Choroid plexus epithelial cell (primary cell): ENCODE data around the gene USP5.

Source experiments
- DNase-seq: peaks from one replicate; pipeline ENCODE4 v3.0.0-alpha.2; 2010; ENCODE audit warnings: low read depth
- H3K4me3 ChIP-seq: 2 replicates; pipeline ENCODE4 v1.5.1; 2011; ENCODE audit warnings: low read depth, mild to moderate bottlenecking, control low read depth, low read length, moderate library complexity
- CTCF ChIP-seq: conservative IDR thresholded peaks from 2 replicates; pipeline ENCODE4 v1.5.1; 2011; ENCODE audit warnings: low read depth, mild to moderate bottlenecking, control low read depth, inconsistent platforms, low read length, moderate library complexity

USP5 gene

GRCh38 chr12:6826125-6826733, 25.7 kb upstream of the USP5 start:
- no peak for TF ChIP-seq CTCF
- H3K4me3 ChIP-seq = no peak overlapping the region
- no peak for DNase-seq

DNA sequence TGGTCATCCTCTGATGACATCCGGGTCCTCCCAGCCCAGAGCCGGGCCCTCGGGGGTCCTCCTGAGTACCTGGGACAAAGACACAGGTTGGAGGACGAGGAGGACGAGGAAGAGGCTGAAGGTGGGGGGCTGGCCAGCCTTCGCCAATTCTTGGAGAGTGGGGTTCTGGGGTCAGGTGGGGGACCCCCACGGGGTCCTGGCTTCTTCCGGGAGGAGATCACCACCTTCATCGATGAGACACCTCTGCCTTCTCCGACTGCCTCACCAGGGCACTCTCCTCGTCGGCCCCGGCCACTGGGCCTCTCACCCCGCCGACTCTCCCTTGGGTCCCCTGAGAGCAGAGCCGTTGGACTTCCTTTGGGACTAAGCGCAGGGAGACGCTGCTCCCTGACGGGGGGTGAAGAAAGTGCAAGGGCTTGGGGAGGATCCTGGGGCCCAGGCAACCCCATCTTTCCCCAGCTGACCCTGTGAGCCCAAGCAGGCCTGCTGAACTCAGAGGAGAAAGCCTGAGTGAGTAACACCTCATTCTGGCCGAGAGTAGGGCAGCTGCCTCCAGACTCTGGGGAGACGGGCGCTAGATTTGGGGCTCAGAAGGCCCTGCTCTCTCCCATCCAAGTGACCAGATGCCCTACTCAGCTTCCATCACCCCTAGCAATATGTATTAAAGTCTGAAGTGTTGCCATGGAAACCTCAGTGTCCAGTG, 25.1 kb upstream of the USP5 start:
- DNase-seq = no peak
- no peak for TF ChIP-seq CTCF
- no peak overlapping the region for H3K4me3 ChIP-seq

GRCh38 chr12:6827437-6827911, 24.5 kb upstream of the USP5 start:
- H3K4me3 ChIP-seq = peak overlapping the region; percentile 30
- peak; percentile 87 for DNase-seq
- no peak for TF ChIP-seq CTCF

GRCh38 chr12:6827982-6828780, 23.8 kb upstream of the USP5 start, which contains the start of gene P3H3:
TSS of gene P3H3 (plus strand) at chr12:6828407. CDS start at chr12:6828441, 34 bp downstream.
- TF ChIP-seq CTCF = no peak
- peak; percentile 39 for DNase-seq
- H3K4me3 ChIP-seq = peak within 1 kb of the TSS; percentile 93

- DNase-seq = peak; percentile 71
- peak overlapping the region; percentile 93 for H3K4me3 ChIP-seq
- TF ChIP-seq CTCF = no peak
These were observed 23.0 kb upstream of the USP5 start for GRCh38 chr12:6828781-6829535.

DNA sequence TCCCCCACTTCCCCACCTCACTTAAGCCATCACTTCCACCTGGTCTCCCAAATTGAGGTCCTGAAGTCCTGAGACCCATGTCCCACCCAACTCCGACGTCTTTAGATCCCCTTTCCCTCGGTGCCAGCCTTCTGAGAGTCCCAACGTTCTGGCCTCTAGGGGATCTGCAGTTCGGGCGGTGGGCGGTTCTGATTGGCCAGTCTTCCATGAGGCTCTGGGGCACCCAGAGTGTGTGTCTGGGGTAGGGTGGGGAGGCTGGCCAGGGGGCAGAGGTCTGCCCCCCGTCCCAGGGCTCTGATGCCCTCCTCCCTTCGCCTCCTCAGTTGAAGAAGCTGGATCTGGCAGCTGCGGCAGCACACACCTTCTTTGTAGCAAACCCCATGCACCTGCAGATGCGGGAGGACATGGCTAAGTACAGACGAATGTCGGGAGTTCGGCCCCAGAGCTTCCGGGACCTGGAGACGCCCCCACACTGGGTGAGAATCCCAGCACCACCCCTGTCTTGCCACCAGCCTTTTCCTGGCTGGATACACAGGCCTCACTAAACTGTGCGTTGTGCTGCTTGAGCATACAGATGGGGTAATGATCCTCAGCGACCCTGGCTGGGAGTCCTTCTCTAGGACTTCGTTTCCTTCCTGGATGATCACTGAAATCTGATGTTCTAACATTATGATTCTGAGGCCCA, 22.3 kb upstream of the USP5 start:
- TF ChIP-seq CTCF = peak; percentile 53

More for the DNA sequence above, 22.3 kb upstream of the USP5 start:
- DNase-seq = no peak
- H3K4me3 ChIP-seq = peak overlapping the region; percentile 93
